GM12865 (cell line): ENCODE measurements around the gene GRIP2.

Experiments used
- DNase-seq: peaks from one replicate; pipeline ENCODE4 v3.0.0; 2010; ENCODE audit warnings: low read depth
- H3K4me3 ChIP-seq: 2 replicates; pipeline ENCODE4 v1.5.1; 2011; ENCODE audit warnings: mild to moderate bottlenecking, low read depth, low read length, control low read depth
- CTCF ChIP-seq: IDR thresholded peaks from 2 replicates; pipeline ENCODE4 v1.5.1; 2011; ENCODE audit warnings: low read length, control low read depth, low read depth, inconsistent platforms; ENCODE audit not compliant: insufficient read depth; ENCODE audit errors: missing control alignments

The GRIP2 gene

DNA sequence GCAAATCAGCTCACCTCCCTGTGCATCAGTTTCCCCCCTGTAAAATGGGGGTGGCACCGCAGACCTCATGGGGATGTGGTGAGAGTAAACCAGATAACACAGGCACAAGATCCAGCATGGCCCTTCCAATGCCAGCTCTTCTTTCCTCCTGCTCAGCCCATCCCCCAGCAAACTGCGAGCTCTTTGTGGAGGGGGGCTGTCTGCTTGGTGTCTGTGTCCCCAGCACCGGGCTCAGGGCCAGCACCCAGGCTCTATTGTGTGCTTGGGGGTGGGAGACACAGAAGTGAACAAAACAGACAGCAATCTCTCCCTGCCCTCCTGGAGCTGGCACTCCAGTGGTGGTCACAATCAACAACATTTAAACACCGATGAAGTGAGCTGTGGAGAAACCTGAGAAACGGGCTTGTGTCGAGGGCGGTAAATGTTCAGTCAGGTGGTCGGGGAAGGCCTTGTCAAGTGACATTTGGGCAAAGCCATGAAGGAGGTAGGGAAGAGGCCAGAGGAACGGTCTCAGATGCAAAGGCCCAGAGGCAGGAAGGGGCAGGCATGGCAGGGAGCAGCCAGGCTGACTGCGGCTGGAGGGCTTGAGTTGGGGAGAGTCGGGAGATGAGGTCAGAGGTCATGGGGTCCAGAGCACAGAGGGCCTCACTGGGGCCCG lies 28.4 kb downstream of the GRIP2 start:
- no peak overlapping the region for H3K4me3 ChIP-seq
- DNase-seq, result no peak
- no peak for TF ChIP-seq CTCF

- no peak for TF ChIP-seq CTCF
- H3K4me3 ChIP-seq, result no peak overlapping the region
- DNase-seq, result no peak
Observed at GRCh38 chr3:14510838-14511622, 29.1 kb downstream of the GRIP2 start.

DNA sequence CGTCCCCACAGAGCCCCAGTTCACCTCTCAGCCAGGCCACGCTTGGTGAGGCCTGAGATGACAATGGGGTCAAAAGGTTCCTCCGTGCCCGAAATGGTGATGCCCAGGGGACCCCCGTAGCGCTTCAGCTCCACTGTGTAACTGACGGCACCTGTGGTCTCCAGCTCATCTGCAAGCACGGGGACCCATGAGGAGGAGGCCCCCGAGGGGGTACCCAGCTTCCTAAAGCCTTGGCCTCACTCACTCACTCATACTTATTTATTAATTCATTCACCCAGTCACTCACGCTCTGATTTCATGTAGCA lies 30.4 kb downstream of the GRIP2 start:
- TF ChIP-seq CTCF, result no peak
- no peak for DNase-seq
- H3K4me3 ChIP-seq, result no peak overlapping the region

GRCh38 chr3:14508966-14509795 lies 31.0 kb downstream of the GRIP2 start:
- peak; percentile 61 for DNase-seq
- no peak overlapping the region for H3K4me3 ChIP-seq

GRCh38 chr3:14508505-14508819 lies 31.7 kb downstream of the GRIP2 start:
- no peak overlapping the region for H3K4me3 ChIP-seq
- no peak for TF ChIP-seq CTCF
- DNase-seq, result no peak

More at GRCh38 chr3:14508966-14509795, 31.0 kb downstream of the GRIP2 start:
- TF ChIP-seq CTCF, result peak; percentile 92

GRCh38 chr3:14507757-14508504 lies 32.2 kb downstream of the GRIP2 start:
- TF ChIP-seq CTCF, result no peak

More at GRCh38 chr3:14507757-14508504, 32.2 kb downstream of the GRIP2 start:
- no peak for DNase-seq
- no peak overlapping the region for H3K4me3 ChIP-seq
